GM18499 (cell line): ENCODE measurements around the gene GMEB2.

Source experiments
- ATAC-seq: cut with Tn5 transposase; IDR thresholded peaks from one replicate; pipeline ENCODE4 v1.9.1; 2021; ENCODE audit warnings: moderate number of reproducible peaks; ENCODE audit not compliant: insufficient read depth, unreplicated experiment

GMEB2 gene

GRCh38 chr20:63551068-63551467 lies 75.8 kb downstream of the GMEB2 start:
- no peak for ATAC-seq

DNA sequence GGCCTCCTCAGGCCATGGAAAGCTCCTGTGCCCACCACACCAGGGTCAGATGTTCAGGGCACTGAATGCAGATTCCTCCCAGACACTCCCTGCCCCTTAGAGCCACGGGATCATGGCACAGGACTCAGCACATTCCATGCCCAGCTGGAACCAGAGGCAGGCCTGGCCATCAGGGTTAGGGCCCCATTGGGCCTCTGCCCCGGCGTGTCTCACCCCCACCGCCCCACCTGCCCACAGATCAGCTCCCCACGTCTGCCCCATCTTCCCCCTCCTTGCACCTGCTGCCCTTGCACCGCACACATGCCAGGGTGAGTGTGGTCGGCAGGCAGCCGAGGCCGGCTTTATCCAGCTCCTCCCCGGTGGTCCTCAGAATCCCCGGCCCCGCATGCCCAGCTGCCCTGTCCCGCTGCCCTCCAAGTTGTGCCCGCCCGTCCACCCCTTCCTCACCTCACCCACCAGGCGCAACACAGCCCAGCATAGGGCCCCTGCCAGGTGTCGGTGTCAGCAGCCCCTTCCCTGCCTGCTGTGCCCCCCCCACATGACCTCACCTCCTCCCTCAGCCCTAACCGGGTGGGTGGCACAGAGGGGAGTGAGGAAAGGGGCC lies 77.1 kb downstream of the GMEB2 start:
- no peak for ATAC-seq

- ATAC-seq: no peak
These were observed 77.9 kb downstream of the GMEB2 start for GRCh38 chr20:63549019-63549418.

GRCh38 chr20:63548542-63548941 lies 78.4 kb downstream of the GMEB2 start:
- no peak for ATAC-seq

DNA sequence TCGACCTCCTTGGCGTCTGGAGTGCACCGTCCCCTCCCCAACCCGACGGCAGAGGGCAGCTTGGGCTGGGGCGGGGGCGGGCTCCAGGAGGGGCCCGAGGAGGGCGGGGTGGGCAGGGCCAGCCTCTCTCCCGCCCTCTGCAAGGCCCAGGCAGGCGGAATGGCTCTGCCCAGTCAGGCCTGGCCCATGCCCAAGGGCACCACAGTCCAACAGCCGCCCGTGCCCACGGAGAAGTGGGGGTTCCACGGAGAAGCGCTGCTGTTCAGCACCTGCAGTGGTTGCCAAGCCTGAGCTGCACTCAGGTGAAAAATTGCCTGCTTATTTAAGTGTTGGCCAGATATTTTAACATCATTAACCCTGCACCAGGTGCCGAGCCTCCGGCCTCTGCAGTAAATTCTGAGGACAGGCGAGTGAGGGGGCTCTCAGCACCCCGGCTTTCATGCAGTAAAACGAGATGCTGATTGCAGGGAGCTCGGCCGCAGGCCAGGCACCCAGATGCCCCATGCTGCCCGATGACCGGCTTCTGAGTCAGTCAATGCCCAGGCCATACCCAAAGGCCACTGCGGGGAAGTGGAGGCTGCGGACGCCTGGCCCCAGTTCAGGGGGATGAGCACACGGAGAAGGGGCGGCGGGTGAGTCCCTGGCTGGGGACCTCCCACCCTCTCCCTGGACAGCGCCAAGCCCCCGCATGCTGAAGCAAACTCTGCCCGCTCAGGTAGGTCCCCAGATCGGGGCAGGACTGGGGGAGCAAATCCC lies 79.0 kb downstream of the GMEB2 start, which contains the start of gene SRMS:
SRMS (minus strand) TSS at position 25 of the 756 bp plus-strand sequence. CDS start 286 bp downstream, outside the sequence.
- ATAC-seq: no peak

GRCh38 chr20:63546956-63547724 lies 79.8 kb downstream of the GMEB2 start:
- no peak for ATAC-seq

DNA sequence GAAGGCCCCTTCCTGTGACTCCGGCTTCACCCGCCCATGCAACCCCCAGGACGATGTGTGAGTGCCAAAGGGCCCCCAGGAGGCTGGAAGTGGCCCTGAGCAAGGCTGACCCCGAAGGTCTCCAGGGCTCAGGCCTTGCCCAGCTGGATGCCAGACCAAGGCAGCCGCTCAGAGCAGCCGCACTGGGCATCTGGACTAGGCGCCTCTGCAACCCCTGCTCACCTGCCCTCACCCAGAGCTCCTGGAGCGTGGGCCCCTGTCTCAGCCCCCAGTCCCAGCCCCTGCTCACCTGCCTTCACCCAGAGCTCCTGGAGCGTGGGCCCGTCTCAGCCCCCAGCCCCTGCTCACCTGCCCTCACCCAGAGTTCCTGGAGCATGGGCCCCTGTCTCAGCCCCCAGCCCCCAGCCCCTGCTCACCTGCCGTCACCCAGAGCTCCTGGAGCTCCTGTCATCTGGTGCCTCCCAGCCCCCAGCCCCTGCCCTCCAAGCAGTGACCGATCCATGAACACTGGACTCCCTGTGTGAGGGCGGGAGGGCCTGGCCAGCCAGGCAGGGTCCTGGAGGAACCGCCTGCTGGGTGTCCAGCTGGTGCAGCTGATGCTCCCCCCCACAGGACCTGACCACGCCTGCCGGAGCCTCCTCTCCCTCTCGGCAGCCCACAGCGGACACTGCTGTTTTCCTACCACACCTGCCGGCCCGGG lies 80.5 kb downstream of the GMEB2 start:
- ATAC-seq: no peak

DNA sequence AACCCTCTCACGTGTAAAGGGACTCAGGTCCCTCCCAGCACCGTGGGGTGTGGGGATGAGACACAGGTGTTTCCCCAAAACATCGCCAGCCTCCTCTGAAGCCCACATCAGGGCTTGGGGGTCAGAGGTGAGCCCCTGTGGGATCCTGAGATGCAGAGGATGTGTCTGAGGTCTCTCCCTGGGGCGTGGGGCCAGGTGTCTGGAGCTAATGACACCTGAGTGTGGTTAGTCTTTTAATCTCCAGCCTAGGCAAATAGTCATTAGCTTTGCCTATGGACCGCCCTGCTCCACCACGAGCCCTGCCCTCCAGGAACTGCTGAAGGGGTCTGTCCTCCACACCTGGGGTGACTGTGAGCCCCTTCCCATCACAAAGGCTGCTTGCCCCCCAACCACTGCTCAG lies 81.1 kb downstream of the GMEB2 start:
- ATAC-seq: no peak

DNA sequence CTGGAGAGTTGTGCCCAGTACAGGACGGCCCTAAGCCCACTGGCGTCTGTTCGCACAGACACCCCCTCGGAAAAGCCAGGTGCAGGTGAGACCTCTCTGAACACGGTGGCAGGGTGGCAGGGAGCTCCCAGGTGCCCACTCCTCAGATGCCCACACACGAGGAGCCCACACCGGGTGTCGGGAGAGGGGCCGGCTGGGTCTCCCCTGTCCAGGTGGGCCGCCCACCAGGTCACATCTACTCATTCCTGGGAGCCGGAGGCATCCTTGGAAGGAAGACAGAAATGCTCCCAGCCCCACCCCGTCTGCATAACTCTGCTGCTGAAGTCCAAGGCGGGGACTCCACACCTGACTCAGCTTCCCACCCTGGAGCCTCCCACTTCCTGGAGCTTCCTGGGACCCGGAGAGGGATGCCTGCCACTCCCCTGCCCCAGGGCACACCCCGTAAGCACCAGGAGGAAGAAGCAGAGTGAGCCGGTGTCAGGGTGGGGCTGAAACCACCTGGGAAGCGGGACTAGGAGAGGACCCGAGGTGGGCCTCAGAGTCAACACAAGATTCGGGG lies 81.9 kb downstream of the GMEB2 start:
- ATAC-seq: no peak

GRCh38 chr20:63544241-63544957 lies 82.5 kb downstream of the GMEB2 start:
- ATAC-seq: no peak

DNA sequence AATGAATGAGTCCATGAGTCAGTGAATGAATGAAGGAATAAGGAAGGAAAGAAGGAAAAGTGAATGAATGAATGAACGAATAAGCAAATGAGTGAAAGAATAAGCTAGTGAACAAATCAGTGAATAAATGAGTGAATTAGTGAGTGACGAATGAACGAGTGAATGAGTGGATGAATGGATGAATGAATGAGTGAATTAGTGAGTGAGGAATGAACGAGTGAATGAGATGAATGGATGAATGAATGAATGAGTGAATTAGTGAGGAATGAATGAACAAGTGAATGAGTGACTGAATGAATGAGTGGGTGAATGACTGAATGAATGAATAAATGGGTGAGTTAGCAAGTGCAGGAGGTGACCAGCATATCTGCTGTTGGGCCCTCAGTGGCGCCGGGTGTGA lies 83.2 kb downstream of the GMEB2 start:
- ATAC-seq: no peak

DNA sequence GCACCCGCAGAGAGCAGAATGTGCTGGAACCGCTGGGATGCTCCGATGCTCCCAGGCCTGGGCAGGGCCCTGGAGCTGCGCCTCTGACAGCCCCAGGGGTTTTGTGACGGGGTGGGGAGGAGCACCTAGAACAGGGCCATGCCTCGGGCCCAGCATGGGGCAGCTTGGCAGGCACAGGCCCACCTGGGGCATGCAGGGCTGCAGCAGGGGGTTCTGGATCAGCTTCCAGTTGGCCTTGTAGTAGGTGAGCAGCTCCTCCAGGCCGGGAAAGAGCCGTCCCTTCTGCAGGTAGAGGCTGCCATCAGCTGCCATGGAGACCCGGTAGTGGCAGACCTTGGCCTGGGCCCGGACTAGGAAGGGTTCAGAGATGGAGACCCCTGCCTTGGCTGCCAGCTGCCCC lies 83.8 kb downstream of the GMEB2 start:
- no peak for ATAC-seq

GRCh38 chr20:63542696-63543095 lies 84.2 kb downstream of the GMEB2 start:
- ATAC-seq: no peak

DNA sequence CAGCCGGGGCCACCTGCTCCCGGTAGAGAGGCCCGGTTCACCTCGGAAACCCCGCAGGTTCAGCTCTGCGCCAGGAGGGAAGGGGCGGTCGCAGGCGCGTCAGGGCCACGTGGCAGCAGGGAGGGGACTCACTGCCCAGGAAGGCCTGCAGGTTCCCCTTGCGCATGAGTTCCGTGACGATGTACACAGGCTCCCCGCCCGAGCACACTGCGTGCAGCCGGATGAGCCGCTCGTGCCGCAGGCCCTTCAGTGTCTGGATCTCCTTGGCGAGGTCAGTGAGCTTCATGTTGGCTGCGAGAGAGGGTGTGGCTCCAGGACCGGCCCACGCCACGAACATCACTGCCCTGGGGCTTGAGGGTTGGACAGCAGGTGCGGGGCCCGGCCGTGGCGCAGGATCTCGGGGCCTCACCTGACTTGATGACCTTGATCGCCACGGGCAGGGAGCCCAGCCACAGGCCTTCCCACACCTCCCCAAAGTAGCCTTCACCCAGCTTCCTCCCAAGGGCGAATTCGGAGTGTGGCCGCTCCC lies 84.8 kb downstream of the GMEB2 start:
- no peak for ATAC-seq

DNA sequence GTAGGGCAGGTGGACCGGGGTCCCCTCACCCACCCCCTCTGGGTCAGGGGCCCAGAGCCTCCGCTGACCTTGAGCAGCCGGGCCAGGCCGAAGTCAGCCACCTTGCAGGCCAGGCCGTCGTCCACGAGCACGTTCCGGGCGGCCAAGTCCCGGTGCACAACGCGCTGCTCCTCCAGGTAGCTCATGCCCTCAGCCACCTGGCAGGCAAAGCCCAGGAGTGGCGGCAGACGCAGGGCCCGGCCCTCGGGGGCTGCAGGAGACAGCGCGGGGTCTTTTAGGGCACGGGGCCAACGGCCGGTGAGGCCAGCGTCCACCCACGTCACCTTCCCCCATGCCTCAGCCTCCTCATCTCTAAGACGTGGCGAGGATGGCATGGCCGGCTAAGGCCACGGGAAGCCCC lies 85.5 kb downstream of the GMEB2 start:
- no peak for ATAC-seq

DNA sequence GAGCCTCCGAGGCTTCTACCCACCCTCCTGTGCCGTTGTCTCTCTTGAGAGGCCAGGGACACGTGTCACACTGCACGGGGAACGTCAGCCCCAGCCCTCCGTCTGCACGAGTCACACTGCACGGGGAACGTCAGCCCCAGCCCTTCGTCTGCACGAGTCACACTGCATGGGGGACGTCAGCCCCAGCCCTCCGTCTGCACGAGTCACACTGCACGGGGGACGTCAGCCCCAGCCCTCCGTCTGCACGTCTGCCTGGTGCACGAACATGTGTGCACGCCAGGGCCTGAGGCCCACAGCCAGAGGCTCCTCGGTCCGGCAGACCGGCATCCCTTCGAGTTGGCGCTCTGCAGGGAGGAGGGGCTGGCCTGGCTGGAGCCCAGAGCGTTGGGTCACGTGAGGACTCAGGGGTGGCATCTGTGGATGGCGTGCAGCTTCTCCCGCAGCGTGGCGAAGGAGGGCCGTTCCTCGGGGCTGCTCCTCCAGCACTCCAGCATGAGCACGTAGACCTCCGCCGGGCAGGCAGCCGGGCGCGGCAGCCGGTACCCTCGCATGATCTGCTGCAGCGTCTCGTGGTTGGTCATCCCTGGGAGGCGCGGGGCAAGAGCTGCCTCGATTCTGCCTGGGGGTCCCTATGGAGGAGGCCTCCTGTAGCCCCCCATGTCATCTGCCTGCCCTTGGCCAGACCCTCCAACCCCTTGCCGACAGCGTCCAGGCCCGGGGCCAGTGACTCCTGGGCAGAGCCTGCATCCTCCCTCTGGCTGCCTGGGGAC lies 86.3 kb downstream of the GMEB2 start:
- ATAC-seq: no peak

DNA sequence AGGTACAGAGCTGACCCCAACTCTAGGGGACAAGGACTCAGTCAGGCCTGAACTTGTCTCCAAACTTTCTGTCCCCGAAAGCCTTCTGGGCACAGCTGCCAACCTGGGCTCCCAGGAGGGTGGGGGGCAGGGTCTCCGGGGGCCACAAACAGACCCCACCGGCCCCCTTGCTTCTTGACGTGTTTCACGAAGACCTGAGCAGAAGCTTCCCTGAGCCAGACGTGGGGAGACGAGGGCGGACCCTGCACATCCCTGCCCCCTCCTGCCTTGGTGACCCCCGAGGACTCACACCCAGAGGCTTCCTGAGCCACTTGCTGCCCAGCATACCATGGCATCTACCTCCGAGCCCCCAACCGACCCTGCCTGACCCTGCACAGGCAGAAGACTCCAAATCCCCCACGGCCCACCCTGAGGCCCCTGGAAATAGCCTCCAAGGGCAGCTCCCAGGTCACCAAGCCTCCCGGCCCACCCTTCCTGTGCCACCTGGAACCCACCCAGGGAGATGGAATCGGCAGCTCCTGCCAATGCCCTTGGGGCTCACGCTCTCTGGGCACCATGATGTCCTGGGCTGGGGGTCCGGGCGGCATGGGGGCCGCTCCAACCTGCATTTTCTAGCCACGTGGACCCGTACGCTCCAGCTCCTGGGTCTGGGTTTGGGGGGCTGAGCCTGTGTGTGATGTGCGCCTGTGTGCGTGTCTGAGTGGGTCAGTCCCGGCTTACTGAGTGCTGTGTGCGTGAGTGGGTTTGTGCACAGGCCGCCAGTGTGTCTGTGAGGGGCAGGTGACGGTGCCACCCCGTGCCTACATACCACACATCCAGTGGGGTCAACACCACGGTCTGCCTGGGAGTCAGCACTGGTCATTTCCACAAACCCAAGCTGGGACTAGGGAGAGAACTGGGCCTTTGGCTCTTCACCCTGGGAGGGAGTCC lies 87.2 kb downstream of the GMEB2 start:
- no peak for ATAC-seq

- no peak for ATAC-seq
These were observed 87.8 kb downstream of the GMEB2 start for GRCh38 chr20:63539092-63539430.
